Measurements from ENCODE around the gene BRAF. TPM values are rescaled to one million over a fixed set of nuclear protein-coding genes. Genes with fewer than 3 reads are reported as not detected.

Gene BRAF
- total RNA-seq (2022) (31.3 and 33.3 TPM in 2 replicates), Bru-seq, nascent RNA (percentile 84 among the genes with signal in this experiment), BruChase-seq, experiment 1, labeled RNA remaining after a 6-hour chase (percentile 74 among the genes with signal in this experiment), BruChase-seq, experiment 2, labeled RNA remaining after a 2-hour chase (percentile 73 among the genes with signal in this experiment)
- long read RNA-seq, full-length matches to known transcripts = 4 of 8 reads
- long read RNA-seq, partial matches to known transcripts = 0 of 8 reads
- long read RNA-seq, other reads (novel, unspliced or antisense) = 4 of 8 reads

- H3K4me3 Mint-ChIP-seq (ENCODE audit: low read depth, unreplicated experiment) = no peak within 1 kb of the TSS
- CTCF ChIA-PET = interaction anchor here (0.7 to 1.2 kb wide), 2 partner anchors 48 to 251 kb away, joined by 3 to 10 read pairs; no protein-coding TSS in a partner anchor
- TF ChIP-seq, protein P1, sequence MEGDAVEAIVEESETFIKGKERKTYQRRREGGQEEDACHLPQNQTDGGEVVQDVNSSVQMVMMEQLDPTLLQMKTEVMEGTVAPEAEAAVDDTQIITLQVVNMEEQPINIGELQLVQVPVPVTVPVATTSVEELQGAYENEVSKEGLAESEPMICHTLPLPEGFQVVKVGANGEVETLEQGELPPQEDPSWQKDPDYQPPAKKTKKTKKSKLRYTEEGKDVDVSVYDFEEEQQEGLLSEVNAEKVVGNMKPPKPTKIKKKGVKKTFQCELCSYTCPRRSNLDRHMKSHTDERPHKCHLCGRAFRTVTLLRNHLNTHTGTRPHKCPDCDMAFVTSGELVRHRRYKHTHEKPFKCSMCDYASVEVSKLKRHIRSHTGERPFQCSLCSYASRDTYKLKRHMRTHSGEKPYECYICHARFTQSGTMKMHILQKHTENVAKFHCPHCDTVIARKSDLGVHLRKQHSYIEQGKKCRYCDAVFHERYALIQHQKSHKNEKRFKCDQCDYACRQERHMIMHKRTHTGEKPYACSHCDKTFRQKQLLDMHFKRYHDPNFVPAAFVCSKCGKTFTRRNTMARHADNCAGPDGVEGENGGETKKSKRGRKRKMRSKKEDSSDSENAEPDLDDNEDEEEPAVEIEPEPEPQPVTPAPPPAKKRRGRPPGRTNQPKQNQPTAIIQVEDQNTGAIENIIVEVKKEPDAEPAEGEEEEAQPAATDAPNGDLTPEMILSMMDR (IDR thresholded peaks at IDR 0.05; ENCODE audit: unreplicated experiment) = no peak
- BruUV-seq (replicated peaks) = no TSS peak
- no peaks in the 10 kb centered on the region for H3K27me3 Mint-ChIP-seq (ENCODE audit: unreplicated experiment)
- H3K36me3 Mint-ChIP-seq (ENCODE audit: insufficient read depth, unreplicated experiment) = no peaks in the 10 kb centered on the region
- no peaks in the 10 kb centered on the region for H3K9me3 Mint-ChIP-seq (ENCODE audit: low read depth, unreplicated experiment)
- H3K27ac Mint-ChIP-seq (ENCODE audit: unreplicated experiment) = no peak within 1 kb of the TSS
- peak; percentile 89 for DNase-seq
- no peaks in the 10 kb centered on the region for H3K4me1 Mint-ChIP-seq (ENCODE audit: low read depth, unreplicated experiment)
- intact Hi-C loops (cut with micrococcal nuclease; ENCODE audit: unreplicated experiment) = loop anchor here (5.0 to 10.0 kb wide), 2 partner anchors 113 to 230 kb away; partner anchors contain the start of gene NDUFB2
These were observed at the start of gene BRAF for GRCh38 chr7:140924821-140925421. BRAF (minus strand) TSS chr7:140924929; CDS start chr7:140924703, 226 bp downstream.

DNA sequence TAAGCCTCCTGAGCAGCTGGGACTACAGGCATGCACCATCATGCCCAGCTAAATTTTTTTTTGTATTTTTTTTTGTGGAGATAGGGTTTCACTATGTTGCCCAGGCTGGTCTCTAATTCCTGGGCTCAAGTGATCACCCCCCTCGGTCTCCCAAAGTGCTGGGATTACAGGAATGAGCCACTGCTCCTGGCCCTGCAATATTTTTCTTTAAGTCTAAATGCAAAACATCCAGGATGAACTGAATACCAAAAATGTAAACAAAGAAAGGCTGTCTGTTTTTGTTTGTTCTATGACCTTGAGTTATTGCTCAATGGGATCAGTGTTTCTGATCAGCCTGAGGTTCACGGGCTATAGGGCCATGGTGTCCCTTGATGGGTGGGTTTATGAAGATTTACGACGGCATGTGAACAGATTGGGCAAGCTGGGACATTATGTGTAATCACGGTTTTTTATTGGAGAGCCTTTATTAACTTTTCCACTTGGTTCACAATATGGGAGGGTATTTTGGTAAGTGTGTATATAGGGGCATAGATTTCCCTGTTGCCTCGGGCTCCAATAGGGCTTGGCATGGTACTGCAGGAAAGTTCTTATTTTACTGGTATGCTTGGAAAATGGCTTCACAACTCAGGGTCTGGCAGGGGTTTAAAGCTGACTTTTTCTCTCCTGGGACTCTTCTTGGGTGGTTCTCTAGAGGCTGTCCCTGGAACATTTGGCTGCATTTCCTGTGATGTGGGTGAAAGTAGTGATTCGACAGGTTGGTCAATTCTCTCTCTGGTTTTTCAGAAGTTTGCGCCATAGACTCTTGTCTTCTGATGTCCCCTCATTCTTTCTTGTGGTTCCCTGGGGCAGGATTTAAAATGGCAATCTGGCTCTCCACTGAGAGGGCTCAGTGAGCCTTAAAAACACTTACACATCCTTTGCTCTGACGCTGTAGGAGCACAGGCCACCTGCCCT lies 48.4 kb upstream of the BRAF start:
- BruUV-seq (replicated peaks) = no TSS peak

DNA sequence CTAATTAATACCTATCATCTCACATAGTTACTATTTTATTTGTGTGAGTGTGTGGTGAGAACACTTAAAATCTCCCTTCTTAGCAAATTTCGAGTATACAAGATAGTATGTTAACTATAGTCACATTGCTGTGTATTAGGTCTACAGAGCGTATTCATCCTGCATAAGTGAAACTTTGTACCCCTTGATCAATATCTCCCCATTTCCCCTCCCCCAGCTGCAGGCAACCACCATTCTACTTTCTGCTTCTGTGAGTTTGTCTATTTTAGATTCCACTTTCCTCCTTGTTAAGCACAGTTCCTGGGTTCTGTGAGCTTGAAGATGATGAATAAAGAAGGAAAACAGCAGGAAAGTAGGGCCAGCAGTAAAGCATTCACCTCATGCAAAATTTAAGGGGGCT lies 47.6 kb upstream of the BRAF start:
- Mint-ChIP-seq H3K27ac (ENCODE audit: unreplicated experiment) (no peak overlapping the region), H3K36me3 (ENCODE audit: insufficient read depth, unreplicated experiment) (no peaks in the 10 kb centered on the region), H3K4me3 (ENCODE audit: low read depth, unreplicated experiment) (no peak overlapping the region), H3K4me1 (ENCODE audit: low read depth, unreplicated experiment) (peaks cover 7% of the 10 kb centered on the region), H3K9me3 (ENCODE audit: low read depth, unreplicated experiment) (no peaks in the 10 kb centered on the region), H3K27me3 (ENCODE audit: unreplicated experiment) (no peaks in the 10 kb centered on the region)
- no TSS peak for BruUV-seq (replicated peaks)
- TF ChIP-seq, protein P1 (IDR thresholded peaks at IDR 0.05; ENCODE audit: unreplicated experiment) = no peak
- DNase-seq = no peak
- CTCF ChIA-PET = no interaction called here
- intact Hi-C loops (cut with micrococcal nuclease; ENCODE audit: unreplicated experiment) = no loop called here

More for the DNA sequence above, 48.4 kb upstream of the BRAF start:
- Mint-ChIP-seq H3K9me3 (ENCODE audit: low read depth, unreplicated experiment) (no peaks in the 10 kb centered on the region), H3K4me3 (ENCODE audit: low read depth, unreplicated experiment) (no peak overlapping the region), H3K27ac (ENCODE audit: unreplicated experiment) (no peak overlapping the region), H3K4me1 (ENCODE audit: low read depth, unreplicated experiment) (peaks cover 7% of the 10 kb centered on the region), H3K36me3 (ENCODE audit: insufficient read depth, unreplicated experiment) (no peaks in the 10 kb centered on the region), H3K27me3 (ENCODE audit: unreplicated experiment) (no peaks in the 10 kb centered on the region)
- intact Hi-C loops (cut with micrococcal nuclease; ENCODE audit: unreplicated experiment) = no loop called here
- TF ChIP-seq, protein P1 (IDR thresholded peaks at IDR 0.05; ENCODE audit: unreplicated experiment) = no peak
- CTCF ChIA-PET = no interaction called here
- DNase-seq = no peak

DNA sequence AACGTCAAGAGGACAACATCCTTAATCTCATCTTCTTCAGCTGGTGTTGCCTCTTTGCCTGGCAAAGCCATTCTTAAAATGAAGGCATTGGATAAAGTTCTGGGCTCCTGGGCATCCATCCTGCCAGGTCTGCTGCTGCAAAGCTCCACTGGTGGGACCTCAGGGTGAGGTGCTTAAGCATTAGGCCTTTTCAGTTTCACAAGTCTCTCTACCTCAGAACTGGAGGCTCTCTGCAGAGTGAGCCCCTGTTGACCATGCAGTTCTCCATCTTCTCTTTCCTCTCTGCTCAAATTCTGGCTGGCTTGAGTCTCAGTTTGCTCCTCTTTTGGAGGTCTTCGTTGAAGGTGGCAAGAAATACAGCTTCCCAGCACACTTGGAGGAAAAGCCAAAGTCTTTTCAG lies 42.7 kb upstream of the BRAF start:
- no peaks in the 10 kb centered on the region for H3K9me3 Mint-ChIP-seq (ENCODE audit: low read depth, unreplicated experiment)
- no peaks in the 10 kb centered on the region for H3K36me3 Mint-ChIP-seq (ENCODE audit: insufficient read depth, unreplicated experiment)
- CTCF ChIA-PET = no interaction called here
- H3K4me3 Mint-ChIP-seq (ENCODE audit: low read depth, unreplicated experiment) = no peak overlapping the region
- no TSS peak for BruUV-seq (replicated peaks)
- H3K27ac Mint-ChIP-seq (ENCODE audit: unreplicated experiment) = no peak overlapping the region
- H3K4me1 Mint-ChIP-seq (ENCODE audit: low read depth, unreplicated experiment) = no peaks in the 10 kb centered on the region
- no peaks in the 10 kb centered on the region for H3K27me3 Mint-ChIP-seq (ENCODE audit: unreplicated experiment)
- TF ChIP-seq, protein P1 (IDR thresholded peaks at IDR 0.05; ENCODE audit: unreplicated experiment) = no peak
- no peak for DNase-seq
- intact Hi-C loops (cut with micrococcal nuclease; ENCODE audit: unreplicated experiment) = no loop called here
